Gastroesophageal sphincter (tissue), 4 donors: ENCODE measurements around the gene HUS1. TPM values are rescaled to one million over a fixed set of nuclear protein-coding genes. Genes with fewer than 3 reads are reported as not detected.

Experiments used
- ATAC-seq: fragments of 150-250 bp; one replicate; pipeline ENCODE4 v1.9.1; 2016; ENCODE audit warnings: mild to moderate bottlenecking, moderate library complexity
- H3K27ac ChIP-seq, 4 donors: fragments of 200-600 bp; sonication (generic) in 3 of 4; 1 replicate in 3 of 4; 2 replicates in 1 of 4; pipeline ENCODE4 v1.5.1; 2016 to 2019
- H3K27me3 ChIP-seq: fragments of 200-600 bp; sonication (generic); one replicate; pipeline ENCODE4 v1.5.1; 2019
- H3K36me3 ChIP-seq, 2 donors: fragments of 200-600 bp; sonication (generic); one replicate each; pipeline ENCODE4 v1.5.1; 2019; ENCODE audit warnings: control low read depth in 1 of 2
- H3K4me1 ChIP-seq, 3 donors: fragments of 200-600 bp; sonication (generic); 1 replicate in 2 of 3; 2 replicates in 1 of 3; pipeline ENCODE4 v1.5.1; 2016 to 2019; ENCODE audit warnings: control low read depth in 2 of 3
- H3K4me3 ChIP-seq, 2 donors: fragments of 200-600 bp; sonication (generic); one replicate each; pipeline ENCODE4 v1.5.1; 2019; ENCODE audit warnings: mild to moderate bottlenecking in 1 of 2, moderate library complexity in 1 of 2
- H3K9me3 ChIP-seq, 3 donors: fragments of 200-600 bp; sonication (generic); one replicate each; pipeline ENCODE4 v1.5.1; 2017 to 2019; ENCODE audit warnings: control low read depth in 2 of 3
- CTCF ChIP-seq, 4 experiments: fragments of 200-600 bp in 2 of 4; fragments of 450-650 bp in 2 of 4; sonication (generic) in 1 of 4; IDR thresholded peaks; one replicate each; pipeline ENCODE4 v1.5.1; 2017 to 2019; ENCODE audit warnings: antibody characterized with exemption in 4 of 4, mild to moderate bottlenecking in 2 of 4, moderate library complexity in 2 of 4
- EP300 ChIP-seq: sonication (generic); formaldehyde crosslinking; IDR thresholded peaks from one replicate; pipeline ENCODE4 v1.6.1; 2017; ENCODE audit warnings: antibody characterized with exemption, mild to moderate bottlenecking
- POLR2A ChIP-seq, 2 donors: fragments of 450-650 bp; IDR thresholded peaks; one replicate each; pipeline ENCODE4 v1.6.1; 2017; ENCODE audit warnings: antibody characterized with exemption in 2 of 2, mild to moderate bottlenecking in 2 of 2, moderate library complexity in 1 of 2
- POLR2AphosphoS5 ChIP-seq: sonication (generic); formaldehyde crosslinking; IDR thresholded peaks from one replicate; pipeline ENCODE4 v1.6.1; 2017; ENCODE audit warnings: antibody characterized with exemption
- WGBS, 2 donors: methylation state at CpG; one replicate each; pipeline ENCODE4 v1.1.5; 2018; ENCODE audit warnings: low coverage in 1 of 2; 5-methylcytosine and 5-hydroxymethylcytosine counted together
- total RNA-seq, 4 donors: library from RNA; depleted of rRNA; stranded (reverse); fragments of >200 nt; gene quantifications; one replicate each; pipeline ENCODE4 v1.1.0, GENCODE V29; 2016

HUS1 gene
- 10 to 100 TPM; 13.7 to 32.7 (median 19.7) TPM for total RNA-seq

- TF ChIP-seq CTCF (IDR thresholded peaks at IDR 0.05) (no peak), POLR2A (IDR thresholded peaks at IDR 0.05) (peak; percentile 66 to 69), POLR2AphosphoS5 (peak; percentile 87)
- Histone ChIP-seq H3K9me3 (no peaks in the 10 kb centered on the region), H3K4me3 (peak within 1 kb of the TSS; percentile 64 to 98), H3K27me3 (no peaks in the 10 kb centered on the region), H3K4me1 (peaks cover 5 to 21% (median 9%) of the 10 kb centered on the region in 3 donors), H3K36me3 (peaks cover 0 to 41% of the 10 kb centered on the region in 2 donors), H3K27ac (peak within 1 kb of the TSS; percentile 88 to 93 (median 90))
- WGBS, 2 donors, result 5% methylated on average over 13 of the region's 62 CpGs; no CpG with 5 or more reads in 1 of the 2 donors
- ATAC-seq, result peak; percentile 100
Observed at GRCh38 chr7:47979145-47979831, at the start of gene HUS1. TSS of gene HUS1 (minus strand) at chr7:47979615. CDS start at chr7:47979519, 96 bp downstream.

GRCh38 chr7:48028938-48029337, 49.5 kb upstream of the HUS1 start, which contains the start of gene SUN3:
TSS of gene SUN3 (minus strand) at chr7:48029107. CDS start at chr7:48028938, 169 bp downstream.
- Histone ChIP-seq H3K9me3 (no peaks in the 10 kb centered on the region), H3K36me3 (no peaks in the 10 kb centered on the region), H3K4me1 (no peaks in the 10 kb centered on the region), H3K27me3 (peaks cover 17% of the 10 kb centered on the region), H3K4me3 (no peak within 1 kb of the TSS), H3K27ac (no peak within 1 kb of the TSS)
- no peak for ATAC-seq
- WGBS, 2 donors, result 62 to 85% methylated on average over 6 of the region's 6 CpGs
- TF ChIP-seq POLR2A (IDR thresholded peaks at IDR 0.05) (no peak), CTCF (IDR thresholded peaks at IDR 0.05) (no peak), POLR2AphosphoS5 (no peak), EP300 (no peak)

- WGBS, 2 donors, result 56 to 62% methylated on average over 5 of the region's 5 CpGs
- no peak for ATAC-seq
- H3K36me3 ChIP-seq, result no peaks in the 10 kb centered on the region
- no peaks in the 10 kb centered on the region for H3K4me1 ChIP-seq
- peaks cover 7% of the 10 kb centered on the region for H3K27me3 ChIP-seq
- no peak overlapping the region for H3K4me3 ChIP-seq
- no peak for TF ChIP-seq POLR2AphosphoS5
- no peak for TF ChIP-seq POLR2A (IDR thresholded peaks at IDR 0.05)
- no peak for TF ChIP-seq EP300
- no peak for TF ChIP-seq CTCF (IDR thresholded peaks at IDR 0.05)
- H3K9me3 ChIP-seq, result peaks cover 0 to 4% (median 0%) of the 10 kb centered on the region in 3 donors
- H3K27ac ChIP-seq, result no peak overlapping the region
Observed at GRCh38 chr7:48025624-48026023, 46.2 kb upstream of the HUS1 start.

GRCh38 chr7:48017674-48018073, 38.3 kb upstream of the HUS1 start:
- Histone ChIP-seq H3K27me3 (no peaks in the 10 kb centered on the region), H3K9me3 (peaks cover 0 to 4% (median 0%) of the 10 kb centered on the region in 3 donors), H3K27ac (no peak overlapping the region), H3K36me3 (no peaks in the 10 kb centered on the region), H3K4me3 (no peak overlapping the region), H3K4me1 (no peaks in the 10 kb centered on the region)
- no peak for TF ChIP-seq EP300
- TF ChIP-seq CTCF (IDR thresholded peaks at IDR 0.05), result no peak
- TF ChIP-seq POLR2AphosphoS5, result no peak
- 80 to 93% methylated on average over 3 to 4 of the region's 4 CpGs for WGBS, 2 donors
- no peak for ATAC-seq

GRCh38 chr7:48016641-48017040, 37.2 kb upstream of the HUS1 start:
- H3K27me3 ChIP-seq, result no peaks in the 10 kb centered on the region
- TF ChIP-seq EP300 (no peak), CTCF (IDR thresholded peaks at IDR 0.05) (no peak), POLR2AphosphoS5 (no peak), POLR2A (IDR thresholded peaks at IDR 0.05) (no peak)
- H3K4me3 ChIP-seq, result no peak overlapping the region
- H3K27ac ChIP-seq, result no peak overlapping the region
- H3K36me3 ChIP-seq, result no peaks in the 10 kb centered on the region
- H3K9me3 ChIP-seq, result peaks cover 0 to 1% (median 0%) of the 10 kb centered on the region in 3 donors
- H3K4me1 ChIP-seq, result no peaks in the 10 kb centered on the region
- ATAC-seq, result no peak
